Subcutaneous abdominal adipose tissue (tissue), 5 donors: ENCODE results near the gene SET.
A peak's percentile ranks its signal among the peaks of the same experiment; 100 is the strongest.
"Not testable (repeated sequence)": the region's sequence is repeated elsewhere in the genome, so short reads cannot be mapped to it uniquely, and the experiment has no call there.

Source experiments
- H3K27ac ChIP-seq: one replicate; pipeline ENCODE4 v1.7.0; 2013; ENCODE audit warnings: low read depth, mild to moderate bottlenecking, inconsistent platforms, low read length, moderate library complexity
- H3K27me3 ChIP-seq, 5 donors: one replicate each; pipeline ENCODE4 v1.7.0; 2013; ENCODE audit warnings: low read length in 5 of 5, inconsistent platforms in 1 of 5; ENCODE audit not compliant: control insufficient read depth in 5 of 5, insufficient read depth in 4 of 5
- H3K36me3 ChIP-seq, 5 donors: one replicate each; pipeline ENCODE4 v1.7.0; 2013; ENCODE audit warnings: low read length in 5 of 5; ENCODE audit not compliant: control insufficient read depth in 5 of 5, insufficient read depth in 5 of 5
- H3K4me1 ChIP-seq, 5 donors: one replicate each; pipeline ENCODE4 v1.7.0; 2013; ENCODE audit warnings: low read length in 5 of 5, mild to moderate bottlenecking in 3 of 5, moderate library complexity in 1 of 5; ENCODE audit not compliant: control insufficient read depth in 5 of 5, insufficient read depth in 5 of 5
- H3K4me3 ChIP-seq, 5 donors: one replicate each; pipeline ENCODE4 v1.7.0; 2013; ENCODE audit warnings: low read length in 5 of 5, low read depth in 1 of 5
- H3K9ac ChIP-seq, 5 donors: one replicate each; pipeline ENCODE4 v1.7.0; 2013; ENCODE audit warnings: low read length in 5 of 5, mild to moderate bottlenecking in 4 of 5, moderate library complexity in 3 of 5
- H3K9me3 ChIP-seq, 5 donors: one replicate each; pipeline ENCODE4 v1.7.0; 2013; ENCODE audit warnings: low read length in 5 of 5; ENCODE audit not compliant: control insufficient read depth in 5 of 5
- donor health status: healthy.
- donor health status: healthy.
- donor health status: healthy.
- donor health status: healthy.
- donor health status: healthy.

Gene SET

GRCh38 chr9:128657344-128657704 is 31.7 kb upstream of the SET start:
- Histone ChIP-seq H3K36me3 (no peaks in the 10 kb centered on the region), H3K9ac (peak overlapping the region in 4 of 5 donors; percentile 76 to 84 (median 80)), H3K27me3 (no peaks in the 10 kb centered on the region), H3K27ac (peak overlapping the region; percentile 98), H3K4me1 (peaks cover 0 to 9% (median 5%) of the 10 kb centered on the region in 5 donors), H3K9me3 (no peaks in the 10 kb centered on the region), H3K4me3 (peak overlapping the region; percentile 16 to 85 (median 77))

GRCh38 chr9:128657796-128658195 is 31.2 kb upstream of the SET start:
- peaks cover 0 to 9% (median 5%) of the 10 kb centered on the region in 5 donors for H3K4me1 ChIP-seq
- no peak overlapping the region for H3K9ac ChIP-seq
- no peak overlapping the region for H3K27ac ChIP-seq
- no peaks in the 10 kb centered on the region for H3K36me3 ChIP-seq
- H3K9me3 ChIP-seq = no peaks in the 10 kb centered on the region
- no peaks in the 10 kb centered on the region for H3K27me3 ChIP-seq
- no peak overlapping the region for H3K4me3 ChIP-seq

- not testable (repeated sequence) for H3K9me3 ChIP-seq, H3K36me3 ChIP-seq, H3K4me1 ChIP-seq, H3K4me3 ChIP-seq, H3K27me3 ChIP-seq, H3K27ac ChIP-seq, H3K9ac ChIP-seq
Measured at GRCh38 chr9:128666481-128666941, 22.5 kb upstream of the SET start.

- H3K9me3 ChIP-seq = no peaks in the 10 kb centered on the region
- no peaks in the 10 kb centered on the region for H3K4me1 ChIP-seq
- H3K36me3 ChIP-seq = no peaks in the 10 kb centered on the region
- no peak overlapping the region for H3K4me3 ChIP-seq
- H3K27me3 ChIP-seq = no peaks in the 10 kb centered on the region
- H3K27ac ChIP-seq = no peak overlapping the region
- no peak overlapping the region for H3K9ac ChIP-seq
Measured at GRCh38 chr9:128669786-128670185, 19.2 kb upstream of the SET start.

- no peak overlapping the region for H3K27ac ChIP-seq
- no peak overlapping the region for H3K9ac ChIP-seq
Measured at GRCh38 chr9:128675382-128675781, 13.6 kb upstream of the SET start.

GRCh38 chr9:128677794-128678193 is 11.2 kb upstream of the SET start:
- H3K4me3 ChIP-seq = no peak overlapping the region
- no peak overlapping the region for H3K27ac ChIP-seq
- no peaks in the 10 kb centered on the region for H3K4me1 ChIP-seq

More at GRCh38 chr9:128675382-128675781, 13.6 kb upstream of the SET start:
- Histone ChIP-seq H3K27me3 (no peaks in the 10 kb centered on the region), H3K9me3 (no peaks in the 10 kb centered on the region), H3K4me3 (no peak overlapping the region), H3K4me1 (no peaks in the 10 kb centered on the region), H3K36me3 (no peaks in the 10 kb centered on the region)

GRCh38 chr9:128683340-128684064 is 5.5 kb upstream of the SET start:
- peak overlapping the region; percentile 57 to 80 (median 77) for H3K4me3 ChIP-seq
- peak overlapping the region; percentile 54 to 95 (median 81) for H3K9ac ChIP-seq
- H3K27ac ChIP-seq = peak overlapping the region; percentile 65
- peaks cover 1 to 40% (median 26%) of the 10 kb centered on the region in 5 donors for H3K4me1 ChIP-seq
- no peaks in the 10 kb centered on the region for H3K9me3 ChIP-seq
- H3K36me3 ChIP-seq = no peaks in the 10 kb centered on the region
- no peaks in the 10 kb centered on the region for H3K27me3 ChIP-seq

More at GRCh38 chr9:128677794-128678193, 11.2 kb upstream of the SET start:
- no peak overlapping the region for H3K9ac ChIP-seq
- no peaks in the 10 kb centered on the region for H3K36me3 ChIP-seq
- H3K27me3 ChIP-seq = no peaks in the 10 kb centered on the region
- no peaks in the 10 kb centered on the region for H3K9me3 ChIP-seq

GRCh38 chr9:128684065-128684324 is 5.0 kb upstream of the SET start:
- peak overlapping the region; percentile 57 to 80 (median 77) for H3K4me3 ChIP-seq
- H3K27me3 ChIP-seq = no peaks in the 10 kb centered on the region
- H3K27ac ChIP-seq = peak overlapping the region; percentile 65
- peak overlapping the region; percentile 54 to 95 (median 81) for H3K9ac ChIP-seq
- peaks cover 2 to 43% (median 28%) of the 10 kb centered on the region in 5 donors for H3K4me1 ChIP-seq
- no peaks in the 10 kb centered on the region for H3K9me3 ChIP-seq
- H3K36me3 ChIP-seq = no peaks in the 10 kb centered on the region

- Histone ChIP-seq H3K27me3 (no peaks in the 10 kb centered on the region), H3K36me3 (no peaks in the 10 kb centered on the region), H3K9ac (peak overlapping the region; percentile 54 to 95 (median 81)), H3K4me3 (peak overlapping the region; percentile 57 to 80 (median 77)), H3K9me3 (no peaks in the 10 kb centered on the region), H3K4me1 (peaks cover 2 to 43% (median 28%) of the 10 kb centered on the region in 5 donors), H3K27ac (peak overlapping the region; percentile 65)
Measured at GRCh38 chr9:128684325-128685199, 4.5 kb upstream of the SET start.
